ENCODE results near the gene OR10J4. TPM values are rescaled to one million over a fixed set of nuclear protein-coding genes. Genes with fewer than 3 reads are reported as not detected.
"Not testable (repeated sequence)": the region's sequence is repeated elsewhere in the genome, so short reads cannot be mapped to it uniquely, and the experiment has no call there.

The OR10J4 gene
- not detected for total RNA-seq

DNA sequence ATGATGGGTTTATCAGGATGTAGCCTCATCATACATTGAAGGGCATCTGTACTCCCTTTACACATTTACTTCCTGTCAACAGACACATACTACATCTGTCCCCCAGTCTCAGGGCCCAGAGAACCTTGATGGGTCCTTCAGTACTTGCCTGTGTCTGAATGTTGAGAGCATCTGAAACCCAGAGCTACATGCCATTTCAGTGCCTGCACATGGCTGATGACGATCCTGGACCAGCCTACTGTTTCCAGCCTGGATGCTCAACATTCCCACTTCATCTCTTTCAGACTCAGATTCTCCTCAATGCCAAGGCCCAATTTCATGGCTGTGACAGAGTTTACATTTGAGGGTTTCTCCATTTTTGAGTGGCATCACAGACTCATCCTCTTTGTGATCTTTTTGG, at the start of gene OR10J4:
OR10J4 (plus strand) TSS at position 301 of the 400 bp plus-strand sequence.
- no peak for FAIRE-seq
- no peak for DNase-seq (ENCODE audit: low spot score in 2 of 2)

DNA sequence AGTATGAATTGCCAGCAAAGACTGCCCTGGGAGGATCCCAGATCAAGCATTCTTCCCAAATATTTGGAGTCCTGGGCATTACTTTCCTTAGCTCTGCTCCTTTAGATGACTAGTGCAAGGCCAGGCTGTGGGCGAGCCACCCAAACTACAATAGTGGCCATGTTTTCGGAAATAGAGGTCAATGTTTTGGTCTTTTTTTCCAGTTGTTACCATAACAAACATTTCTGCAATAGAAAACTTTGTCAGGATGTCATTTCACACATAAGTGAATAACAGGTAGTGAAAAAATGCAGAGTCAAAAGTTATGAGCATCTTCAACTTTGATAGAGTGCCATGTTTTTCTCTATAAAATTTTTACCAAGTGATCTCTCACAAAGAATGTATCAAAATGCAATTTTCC, 25.2 kb upstream of the OR10J4 start:
- FAIRE-seq (no peak), DNase-seq (ENCODE audit: low spot score in 2 of 2) (no peak)

DNA sequence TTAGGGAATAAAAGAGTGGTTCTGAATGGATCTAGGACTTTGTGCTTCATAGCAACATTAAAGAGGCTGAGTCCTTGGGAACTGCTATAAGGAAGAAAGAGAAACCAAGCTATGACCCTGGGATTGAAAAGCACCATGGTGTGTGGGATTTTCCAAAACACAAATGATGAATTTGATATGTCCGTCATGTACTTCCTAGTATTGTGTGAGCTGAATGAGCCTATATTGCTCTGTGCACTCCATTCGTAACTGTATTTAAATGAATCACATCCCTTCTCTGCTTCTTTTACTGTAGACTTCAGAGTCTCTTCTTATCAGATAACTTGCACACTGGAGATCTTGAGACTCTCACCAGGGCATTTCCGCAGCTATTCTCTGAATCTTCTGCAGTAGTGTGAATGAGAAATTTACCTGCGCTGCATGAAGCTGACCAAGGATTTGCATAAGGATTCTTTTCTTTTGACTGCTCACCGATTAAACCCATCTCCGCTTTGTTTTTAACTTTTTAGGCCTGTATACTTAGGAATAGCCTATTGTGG, 23.1 kb upstream of the OR10J4 start:
- no peak for DNase-seq (ENCODE audit: low spot score in 2 of 2)
- FAIRE-seq: no peak

DNA sequence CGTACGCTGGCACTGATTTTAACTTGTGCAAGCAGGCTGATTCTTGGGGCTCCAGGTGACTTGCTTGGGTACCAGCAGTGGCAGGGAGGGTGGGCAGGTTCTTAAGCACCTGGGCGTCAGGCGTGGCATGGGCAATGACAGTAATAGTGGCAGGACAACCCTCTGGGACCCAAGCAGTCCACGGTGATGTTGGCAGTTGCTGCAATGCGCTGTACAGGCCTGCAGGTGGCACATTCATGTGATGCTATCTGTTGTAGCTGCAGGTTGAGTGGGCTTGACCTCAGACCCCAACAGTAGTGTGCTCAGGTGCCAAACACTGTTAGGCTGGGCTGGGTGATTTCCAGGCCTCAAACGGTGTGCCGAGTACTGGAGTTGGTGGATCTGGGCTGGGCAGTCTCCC, 10.2 kb upstream of the OR10J4 start:
- FAIRE-seq (no peak), DNase-seq (ENCODE audit: low spot score in 2 of 2) (no peak)

DNA sequence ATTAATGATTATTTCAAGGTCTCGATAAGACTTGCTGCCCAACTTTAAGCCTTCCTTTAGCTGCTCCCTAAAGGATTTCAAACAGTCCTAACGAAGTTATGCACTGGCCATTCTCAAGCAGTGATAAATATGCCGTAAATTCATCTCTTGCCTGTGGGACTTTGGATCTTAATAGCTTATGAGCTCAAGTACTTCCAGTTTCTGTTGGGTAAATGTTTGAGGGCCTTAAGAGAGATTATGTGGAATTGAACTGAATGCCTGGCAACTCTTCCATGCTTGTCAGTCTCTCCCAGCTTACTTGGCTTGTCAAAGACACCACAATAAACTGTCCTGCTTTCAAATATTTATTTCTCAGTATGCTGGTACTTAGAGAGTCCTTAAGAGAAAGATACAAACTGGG, 3.5 kb upstream of the OR10J4 start:
- FAIRE-seq: no peak
- DNase-seq (ENCODE audit: low spot score in 2 of 2): no peak

DNA sequence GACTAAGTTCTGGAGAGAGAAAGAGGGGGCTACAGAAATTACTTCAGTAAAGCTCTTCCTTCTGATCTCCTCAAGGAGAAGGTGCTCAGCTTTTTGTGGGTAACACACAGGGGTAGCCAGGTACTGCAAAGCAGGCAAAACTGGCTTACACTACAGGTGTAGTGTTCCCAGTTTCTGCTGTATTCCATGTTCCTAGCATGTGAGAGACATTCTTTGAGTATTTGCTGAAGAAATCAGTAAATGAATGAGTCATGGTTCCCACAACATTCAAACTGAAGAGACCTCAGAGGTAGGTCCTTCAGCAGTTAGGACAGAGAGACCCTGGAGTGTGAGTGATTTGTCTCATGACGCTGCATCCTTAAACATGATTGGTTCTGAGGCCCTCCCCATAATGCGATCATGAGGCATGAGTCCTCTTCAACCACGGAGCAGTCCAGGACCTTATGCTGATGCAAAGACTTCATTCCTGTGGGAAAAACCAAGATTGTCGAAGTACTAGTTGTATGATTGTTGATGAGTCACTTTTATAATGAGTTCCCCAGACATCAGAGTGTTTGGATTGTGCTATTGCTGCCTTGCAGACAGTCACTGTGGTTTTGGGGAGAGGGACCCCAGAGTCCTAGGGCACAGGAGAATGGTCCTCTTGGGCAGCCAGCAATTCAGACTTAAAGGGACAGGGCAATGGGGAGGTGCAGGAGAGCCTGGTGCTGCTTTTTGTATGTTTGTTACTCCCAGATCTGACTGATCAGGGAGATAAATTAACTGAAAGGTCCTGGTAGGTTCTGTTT, 2.7 kb upstream of the OR10J4 start:
- FAIRE-seq: no peak
- DNase-seq (ENCODE audit: low spot score in 2 of 2): no peak

DNA sequence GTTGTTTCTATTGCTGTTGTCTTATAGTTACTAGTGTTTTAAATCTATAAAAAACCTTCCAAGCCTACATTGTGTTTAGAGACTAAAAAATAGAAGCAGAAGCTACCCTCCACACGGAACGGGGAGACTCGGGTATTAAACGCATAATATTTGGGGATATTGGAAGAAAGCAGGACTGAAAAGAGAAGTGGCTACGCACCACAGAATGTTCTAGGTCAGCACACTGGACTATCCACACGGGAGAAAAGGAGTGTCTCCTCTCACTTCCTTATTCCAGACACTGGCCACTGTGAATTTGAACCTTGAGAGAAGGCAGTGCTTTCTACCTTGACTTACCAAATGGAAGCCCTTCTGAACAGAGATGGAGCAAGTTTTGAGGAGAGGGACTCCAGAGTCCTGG, 1.0 kb upstream of the OR10J4 start:
- DNase-seq (ENCODE audit: low spot score in 2 of 2): no peak
- no peak for FAIRE-seq

DNA sequence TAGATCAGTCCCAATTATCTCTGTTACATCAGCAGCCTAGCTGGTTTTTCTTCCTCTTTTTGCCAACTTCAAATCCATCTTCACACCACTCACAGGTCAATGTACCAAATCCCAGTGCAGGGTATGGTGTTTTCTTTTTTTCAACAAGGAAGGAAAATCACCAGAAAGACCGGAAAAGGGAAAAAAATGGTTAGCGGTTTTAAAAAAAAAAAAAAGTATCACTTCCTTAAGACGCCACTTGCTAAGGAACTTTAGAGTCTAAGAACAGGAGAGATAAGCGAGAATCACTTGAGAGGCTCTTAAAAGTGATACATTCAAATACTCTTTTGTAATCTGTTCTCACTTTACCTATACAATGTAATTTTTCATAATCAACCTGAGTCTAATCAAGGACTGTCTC, 4.5 kb downstream of the OR10J4 start:
- no peak for FAIRE-seq
- DNase-seq (ENCODE audit: low spot score in 2 of 2): no peak

DNA sequence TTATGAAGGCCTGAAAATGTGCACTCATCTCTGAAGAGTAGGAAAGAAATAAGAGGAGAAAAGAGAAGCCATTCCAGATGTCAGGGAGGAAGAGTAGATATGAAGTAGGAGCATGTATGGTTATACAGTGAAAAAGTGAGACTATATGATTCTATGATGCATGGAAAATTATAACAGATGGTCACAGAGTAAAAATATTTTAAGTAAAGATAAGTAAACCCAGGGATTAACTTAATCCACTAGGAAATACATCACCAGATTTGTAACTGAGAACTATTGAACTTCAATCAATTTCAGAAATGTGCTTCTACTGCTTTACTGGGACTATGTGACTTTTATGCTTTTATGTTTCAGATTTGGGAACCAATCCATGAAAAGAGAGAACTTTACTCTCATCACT, 7.4 kb downstream of the OR10J4 start, which contains the start of gene OR10J1:
OR10J1 (plus strand) TSS at position 301 of the 400 bp plus-strand sequence; CDS start at position 371, 70 bp downstream.
- no peak for DNase-seq (ENCODE audit: low spot score in 2 of 2)
- no peak for FAIRE-seq

DNA sequence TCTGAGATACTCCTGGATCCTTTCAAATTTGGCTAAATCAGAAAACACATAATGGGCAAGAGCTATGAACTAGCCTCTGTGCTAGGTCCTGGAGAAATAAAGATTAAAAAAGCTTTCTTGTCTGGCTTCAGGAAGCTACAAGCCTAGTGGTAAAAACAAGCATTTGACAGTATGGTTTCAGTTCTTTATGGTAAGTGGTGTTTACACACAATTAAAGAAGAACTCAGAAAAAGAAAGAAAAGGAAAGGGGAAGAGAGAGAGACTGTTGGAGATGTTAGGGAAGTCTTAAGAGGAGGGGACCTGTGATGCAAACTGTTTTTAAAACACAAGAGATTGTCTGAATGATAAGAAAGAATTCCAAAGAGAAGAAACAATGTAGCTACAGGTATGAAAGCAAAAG, 9.4 kb downstream of the OR10J4 start:
- FAIRE-seq (no peak), DNase-seq (ENCODE audit: low spot score in 2 of 2) (no peak)

DNA sequence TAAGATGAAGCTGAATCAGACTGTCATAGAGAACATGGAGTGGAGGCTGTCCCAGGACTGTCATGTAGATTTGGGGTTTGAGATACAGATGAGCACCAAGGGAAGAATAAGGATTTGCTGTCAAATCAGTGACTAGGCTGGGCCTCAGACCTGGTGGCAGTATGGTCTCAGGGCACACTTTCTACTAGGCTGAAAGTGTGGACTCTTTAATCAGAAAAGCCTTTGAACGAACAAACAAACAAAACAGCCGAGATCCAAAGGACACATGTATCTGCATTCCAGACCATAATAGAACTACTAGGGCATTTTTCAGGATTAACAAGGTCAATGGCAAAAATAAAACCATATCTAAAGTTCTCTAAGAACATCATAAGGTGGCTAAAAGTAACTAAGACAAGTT, 10.4 kb downstream of the OR10J4 start:
- no peak for FAIRE-seq
- DNase-seq (ENCODE audit: low spot score in 2 of 2): no peak

DNA sequence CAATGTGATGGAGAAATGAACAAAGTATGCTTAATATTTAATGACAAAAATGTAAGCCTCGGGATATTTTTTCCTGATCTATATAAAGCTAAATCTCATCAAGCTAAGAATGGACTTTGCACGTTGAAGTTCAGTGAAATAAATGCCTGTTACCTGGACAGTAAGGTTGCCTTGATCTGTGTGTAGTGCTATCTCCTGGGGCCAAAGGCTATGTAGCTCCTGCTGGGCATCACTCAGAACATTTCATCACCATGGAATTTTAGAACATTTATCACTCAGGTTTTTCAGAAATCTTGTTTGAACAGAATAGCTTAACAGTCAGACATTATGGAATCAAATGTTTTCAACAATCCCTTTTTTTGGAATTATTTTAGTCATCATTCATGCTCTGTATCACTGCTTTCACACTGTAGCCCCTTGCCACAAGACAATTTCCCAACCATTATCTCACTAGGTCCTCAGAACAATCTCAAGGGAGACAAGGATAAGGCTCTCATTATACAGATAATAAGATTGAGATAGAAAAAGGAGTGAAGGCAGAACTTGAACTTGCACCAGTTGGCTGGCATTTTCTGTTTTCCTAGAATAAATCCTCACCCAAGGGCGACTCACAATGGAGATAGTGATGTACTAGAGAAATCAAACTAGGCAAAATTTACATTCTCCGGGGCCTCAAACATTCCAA, 11.2 kb downstream of the OR10J4 start:
- FAIRE-seq (no peak), DNase-seq (ENCODE audit: low spot score in 2 of 2) (no peak)

DNA sequence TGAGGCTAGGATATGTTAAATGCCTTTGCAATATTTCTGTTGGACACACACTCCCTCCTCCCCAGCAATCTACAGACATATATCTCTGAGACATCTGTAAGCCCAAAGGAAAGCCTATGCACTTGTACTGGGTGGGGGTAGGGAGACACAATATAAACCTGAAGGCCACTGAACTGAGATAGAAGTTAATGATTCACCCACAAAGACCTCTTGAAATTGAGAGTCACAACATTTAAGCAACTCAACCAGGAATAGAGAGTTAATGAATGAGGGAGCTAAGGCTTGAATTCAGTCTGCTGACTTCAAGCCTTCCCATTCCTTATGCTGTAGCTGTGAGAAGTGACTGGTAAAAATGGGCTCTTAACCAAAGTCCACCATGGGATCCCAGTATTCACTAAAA, 12.5 kb downstream of the OR10J4 start:
- FAIRE-seq (no peak), DNase-seq (ENCODE audit: low spot score in 2 of 2) (no peak)

DNA sequence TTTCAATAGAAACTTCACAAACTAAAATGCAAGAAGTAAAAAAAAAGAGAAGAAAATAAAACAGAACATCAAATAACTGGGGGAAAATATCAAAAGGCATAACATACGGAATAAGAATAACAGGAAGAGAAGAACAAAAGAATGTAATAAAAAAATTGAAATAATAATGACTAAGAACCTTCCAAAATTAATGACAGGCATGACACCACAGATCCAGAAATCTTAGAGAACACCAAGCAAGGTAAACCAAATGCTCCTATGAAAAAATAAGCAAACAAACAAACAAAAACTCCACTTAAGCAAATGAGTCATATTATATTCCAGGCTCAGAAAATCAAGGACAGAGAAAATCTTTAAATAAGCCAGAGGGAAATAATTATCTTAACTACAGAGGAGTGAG, 16.2 kb downstream of the OR10J4 start:
- FAIRE-seq: no peak
- no peak for DNase-seq (ENCODE audit: low spot score in 2 of 2)

DNA sequence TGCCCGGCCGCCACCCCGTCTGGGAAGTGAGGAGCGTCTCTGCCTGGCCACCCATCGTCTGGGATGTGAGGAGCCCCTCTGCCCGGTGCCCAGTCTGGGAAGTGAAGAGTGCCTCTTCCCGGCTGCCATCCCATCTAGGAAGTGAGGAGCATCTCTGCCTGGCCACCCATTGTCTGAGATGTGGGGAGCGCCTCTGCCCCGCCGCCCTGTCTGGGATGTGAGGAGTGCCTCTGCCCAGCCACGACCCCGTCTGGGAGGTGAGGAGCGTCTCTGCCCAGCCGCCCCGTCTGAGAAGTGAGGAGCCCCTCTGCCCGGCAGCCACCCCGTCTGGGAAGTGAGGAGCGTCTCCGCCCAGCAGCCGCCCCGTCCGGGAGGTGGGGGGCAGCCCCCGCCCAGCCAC, 17.6 kb downstream of the OR10J4 start:
- FAIRE-seq; DNase-seq (ENCODE audit: low spot score in 2 of 2): not testable (repeated sequence)

DNA sequence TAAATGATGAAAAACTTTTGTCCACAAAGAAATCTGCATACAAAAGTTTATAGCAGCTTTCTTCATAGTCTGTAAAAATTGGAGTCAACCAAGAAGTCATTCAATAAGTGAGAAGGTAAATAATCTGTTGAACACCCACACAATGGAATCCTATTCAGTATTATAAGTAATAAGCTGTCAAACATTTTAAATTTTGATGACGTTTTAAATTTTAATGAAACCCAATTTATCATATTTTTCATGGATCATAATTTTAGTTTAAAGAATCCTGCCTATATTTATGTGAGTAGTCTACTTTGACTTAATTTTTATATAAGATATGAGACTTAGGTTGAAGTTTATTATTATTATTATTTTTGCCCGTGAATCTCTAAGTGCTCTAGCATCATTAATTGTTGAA, 27.5 kb downstream of the OR10J4 start:
- no peak for FAIRE-seq

DNA sequence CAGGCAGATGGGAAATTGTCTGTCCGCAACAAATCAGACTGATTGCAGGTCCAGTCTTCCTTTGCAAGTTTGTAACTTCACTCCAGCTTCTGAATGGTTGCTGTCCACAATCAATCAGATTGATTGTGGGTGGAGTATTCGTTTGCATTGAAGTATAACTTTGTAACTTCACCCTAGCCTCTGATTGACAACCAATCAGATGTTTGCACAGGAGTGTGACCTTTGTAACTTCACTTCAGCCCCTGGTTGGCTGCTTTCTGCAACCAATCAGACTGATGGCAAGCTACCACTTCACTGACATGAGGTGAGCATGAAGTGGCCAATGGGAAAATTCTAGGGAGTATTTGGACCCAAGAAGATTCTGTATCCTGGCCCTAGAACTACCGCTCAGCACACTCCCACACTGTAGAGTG, 33.2 kb downstream of the OR10J4 start:
- FAIRE-seq: no peak
- DNase-seq (ENCODE audit: low spot score in 2 of 2): no peak

More for the DNA sequence above, 27.5 kb downstream of the OR10J4 start:
- no peak for DNase-seq (ENCODE audit: low spot score in 2 of 2)

DNA sequence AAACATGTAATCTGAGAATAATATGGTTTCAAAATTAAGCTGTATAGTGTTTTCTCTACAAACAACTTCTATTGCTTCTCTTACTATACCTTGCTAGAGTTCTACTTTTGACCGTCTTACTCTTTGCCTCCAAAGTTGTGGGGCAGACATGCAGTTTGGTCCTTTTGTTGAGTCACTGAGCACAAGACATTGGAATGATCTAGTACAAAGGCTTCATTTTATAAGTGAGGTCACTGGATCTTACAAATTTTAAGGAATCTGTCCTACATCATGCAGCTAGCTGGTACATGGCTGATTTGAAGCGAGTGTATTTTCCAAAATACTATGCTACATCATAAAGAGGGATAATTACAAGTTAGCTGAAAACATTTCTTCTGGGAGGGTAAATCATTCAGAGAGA, 36.3 kb downstream of the OR10J4 start:
- FAIRE-seq (no peak), DNase-seq (ENCODE audit: low spot score in 2 of 2) (no peak)

DNA sequence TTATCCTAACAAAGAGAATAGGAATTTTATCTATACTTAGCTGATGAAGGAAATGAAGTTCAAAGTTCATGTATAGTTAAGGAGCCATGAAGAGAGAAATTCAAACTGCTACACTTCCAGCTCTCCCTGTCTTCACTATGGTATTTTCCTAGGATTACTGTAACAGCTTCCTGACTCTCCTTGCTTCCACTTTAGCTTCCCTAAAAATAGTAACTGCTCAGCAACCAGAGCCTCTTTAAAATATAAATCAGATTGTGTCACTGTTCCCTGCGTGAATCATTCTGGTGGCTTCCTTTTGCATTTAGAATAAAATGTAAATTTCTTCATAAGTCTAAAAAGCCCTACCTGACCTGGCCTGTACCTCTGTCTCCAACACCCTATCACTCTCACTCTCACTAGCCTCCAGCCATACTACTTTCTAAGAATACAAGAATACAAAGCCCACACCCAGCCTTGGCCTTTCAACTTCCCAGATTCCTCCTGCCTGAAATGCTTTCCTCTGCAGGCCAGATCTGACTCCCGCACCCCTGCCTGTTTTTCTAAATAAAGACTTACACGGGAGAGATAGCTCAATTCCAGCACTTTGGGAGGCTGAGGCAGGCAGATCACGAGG, 38.0 kb downstream of the OR10J4 start:
- DNase-seq (ENCODE audit: low spot score in 2 of 2) (no peak), FAIRE-seq (no peak)

DNA sequence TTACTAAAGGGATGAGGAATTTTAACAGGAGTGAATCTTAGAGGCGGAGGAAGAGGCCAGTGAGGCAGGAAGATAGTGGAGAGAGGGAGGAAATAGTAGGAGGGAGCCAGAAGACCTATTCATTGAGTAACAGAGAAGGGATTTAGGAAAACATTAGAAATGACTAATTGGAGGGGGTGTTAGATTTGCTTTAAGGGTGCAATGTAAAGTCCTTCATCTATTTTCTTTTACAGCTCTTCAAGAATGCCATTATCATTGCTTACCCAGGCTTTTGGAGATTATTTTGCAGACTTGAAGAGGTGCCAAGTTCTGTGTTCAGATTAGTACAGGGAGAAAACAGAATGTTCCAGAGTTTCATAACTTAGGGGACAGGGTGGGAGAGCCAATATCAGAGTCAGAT, 41.3 kb downstream of the OR10J4 start:
- FAIRE-seq: no peak
- no peak for DNase-seq (ENCODE audit: low spot score in 2 of 2)

DNA sequence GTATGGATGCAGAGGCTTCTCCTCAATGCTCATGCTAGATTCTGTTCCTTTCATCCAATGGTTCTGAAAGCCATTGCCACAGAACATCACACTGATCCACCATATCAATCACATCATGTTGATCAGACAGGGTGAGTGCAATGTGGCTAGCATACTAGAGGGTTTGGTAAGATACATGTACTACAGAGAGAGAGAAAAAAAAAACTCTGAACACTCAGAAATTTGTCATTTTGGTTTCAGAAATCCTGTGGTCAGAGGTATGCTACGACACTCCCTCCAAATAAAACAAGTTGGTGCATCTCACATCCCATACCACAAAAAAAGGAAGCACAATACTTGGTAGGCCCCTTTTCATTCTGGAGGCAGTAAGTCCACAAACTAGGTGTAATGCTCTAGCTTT, 42.9 kb downstream of the OR10J4 start:
- DNase-seq (ENCODE audit: low spot score in 2 of 2) (no peak), FAIRE-seq (no peak)
